ENCODE data around the gene EIF2B4.

Gene EIF2B4

GRCh38 chr2:27369471-27370025, 590 bp downstream of the EIF2B4 start (continued):
- TF ChIP-seq, protein P1, sequence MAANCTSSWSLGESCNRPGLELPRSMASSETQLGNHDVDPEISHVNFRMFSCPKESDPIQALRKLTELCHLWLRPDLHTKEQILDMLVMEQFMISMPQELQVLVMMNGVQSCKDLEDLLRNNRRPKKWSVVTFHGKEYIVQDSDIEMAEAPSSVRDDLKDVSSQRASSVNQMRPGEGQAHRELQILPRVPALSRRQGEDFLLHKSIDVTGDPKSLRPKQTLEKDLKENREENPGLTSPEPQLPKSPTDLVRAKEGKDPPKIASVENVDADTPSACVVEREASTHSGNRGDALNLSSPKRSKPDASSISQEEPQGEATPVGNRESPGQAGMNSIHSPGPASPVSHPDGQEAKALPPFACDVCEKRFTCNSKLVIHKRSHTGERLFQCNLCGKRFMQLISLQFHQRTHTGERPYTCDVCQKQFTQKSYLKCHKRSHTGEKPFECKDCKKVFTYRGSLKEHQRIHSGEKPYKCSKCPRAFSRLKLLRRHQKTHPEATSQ (tag by site-specific recombination; IDR thresholded peaks at IDR 0.05): no peak
- TF ChIP-seq ZNF174 (tag by site-specific recombination; IDR thresholded peaks at IDR 0.05) (no peak), ZNF221 (tag by site-specific recombination; IDR thresholded peaks at IDR 0.05; ENCODE audit: borderline replicate concordance) (no peak), ZNF473 (tag by site-specific recombination; IDR thresholded peaks at IDR 0.05) (no peak), ZNF274 (IDR thresholded peaks at IDR 0.05; ENCODE audit: low read length) (no peak), ZNF274 (tag by site-specific recombination; IDR thresholded peaks at IDR 0.05; ENCODE audit: borderline replicate concordance) (no peak), ZNF146 (tag by site-specific recombination; IDR thresholded peaks at IDR 0.05) (no peak), GLIS1 (tag by site-specific recombination; IDR thresholded peaks at IDR 0.05) (peak; percentile 3; the same call in 1 of the 2 replicates), ZNF37A (tag by site-specific recombination; IDR thresholded peaks at IDR 0.05) (peak; percentile 85), GFI1B (tag by site-specific recombination; IDR thresholded peaks at IDR 0.05) (no peak), ZSCAN16 (tag by site-specific recombination; IDR thresholded peaks at IDR 0.05) (no peak), ZNF626 (tag by site-specific recombination; IDR thresholded peaks at IDR 0.05) (no peak), ZNF426 (tag by site-specific recombination; IDR thresholded peaks at IDR 0.05) (no peak), ZNF404 (tag by site-specific recombination; IDR thresholded peaks at IDR 0.05) (no peak), REPIN1 (tag by site-specific recombination; IDR thresholded peaks at IDR 0.05; ENCODE audit: low read depth) (no peak), ZNF184 (tag by site-specific recombination; IDR thresholded peaks at IDR 0.05) (no peak), ZNF677 (tag by site-specific recombination; IDR thresholded peaks at IDR 0.05) (no peak), SCRT2 (tag by site-specific recombination; IDR thresholded peaks at IDR 0.05) (peak; percentile 98), GLI2 (tag by site-specific recombination; IDR thresholded peaks at IDR 0.05; ENCODE audit: borderline replicate concordance, low read depth) (no peak), ZNF707 (tag by site-specific recombination; IDR thresholded peaks at IDR 0.05) (no peak), ZNF391 (tag by site-specific recombination; IDR thresholded peaks at IDR 0.05; ENCODE audit: borderline replicate concordance, low read depth) (no peak)
- TF ChIP-seq, protein P2, sequence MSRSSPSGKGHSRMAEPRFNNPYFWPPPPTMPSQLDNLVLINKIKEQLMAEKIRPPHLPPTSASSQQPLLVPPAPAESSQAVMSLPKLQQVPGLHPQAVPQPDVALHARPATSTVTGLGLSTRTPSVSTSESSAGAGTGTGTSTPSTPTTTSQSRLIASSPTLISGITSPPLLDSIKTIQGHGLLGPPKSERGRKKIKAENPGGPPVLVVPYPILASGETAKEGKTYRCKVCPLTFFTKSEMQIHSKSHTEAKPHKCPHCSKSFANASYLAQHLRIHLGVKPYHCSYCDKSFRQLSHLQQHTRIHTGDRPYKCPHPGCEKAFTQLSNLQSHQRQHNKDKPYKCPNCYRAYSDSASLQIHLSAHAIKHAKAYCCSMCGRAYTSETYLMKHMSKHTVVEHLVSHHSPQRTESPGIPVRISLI (tag by site-specific recombination; IDR thresholded peaks at IDR 0.05): no peak

- H3K36me3 ChIP-seq (ENCODE audit: control insufficient read depth in 2 of 2, insufficient read depth in 1 of 2, low read length in 2 of 2): peaks cover 29 to 59% of the 10 kb centered on the region in 2 experiments
- no peak overlapping the region for H3K4me3 ChIP-seq (ENCODE audit: low read depth, low read length)
- H3K9me3 ChIP-seq (ENCODE audit: control insufficient read depth, insufficient read depth, low read depth, low read length): no peaks in the 10 kb centered on the region
- POLR2A ChIA-PET: interaction anchor here (1.1 kb wide), 1 partner anchor 313 kb away, joined by 3 read pairs; the partner anchor contains the start of gene AGBL5
- no peaks in the 10 kb centered on the region for H3K4me1 ChIP-seq (ENCODE audit: control insufficient read depth, insufficient read depth, low read length)
- no peak overlapping the region for H3K27ac ChIP-seq (ENCODE audit: extremely low read depth, low read depth, low read length)
- CTCF ChIA-PET: interaction anchor here (0.7 kb wide), 1 partner anchor 11 kb away, joined by 3 read pairs; no protein-coding TSS in a partner anchor
- TF ChIP-seq ZNF266 (tag by site-specific recombination; IDR thresholded peaks at IDR 0.05; ENCODE audit: low read depth) (no peak), ZNF146 (tag by site-specific recombination; IDR thresholded peaks at IDR 0.05) (no peak), KLF7 (tag by site-specific recombination; IDR thresholded peaks at IDR 0.05; ENCODE audit: borderline replicate concordance) (no peak), REST (tag by site-specific recombination; IDR thresholded peaks at IDR 0.05) (no peak), ZNF335 (tag by site-specific recombination; conservative IDR thresholded peaks at IDR 0.05) (no peak), ZNF768 (tag by site-specific recombination; IDR thresholded peaks at IDR 0.05) (no peak), BCL11B (tag by site-specific recombination; IDR thresholded peaks at IDR 0.05; ENCODE audit: low read depth) (no peak), ZNF596 (tag by site-specific recombination; IDR thresholded peaks at IDR 0.05) (no peak)
- TF ChIP-seq, protein P3, sequence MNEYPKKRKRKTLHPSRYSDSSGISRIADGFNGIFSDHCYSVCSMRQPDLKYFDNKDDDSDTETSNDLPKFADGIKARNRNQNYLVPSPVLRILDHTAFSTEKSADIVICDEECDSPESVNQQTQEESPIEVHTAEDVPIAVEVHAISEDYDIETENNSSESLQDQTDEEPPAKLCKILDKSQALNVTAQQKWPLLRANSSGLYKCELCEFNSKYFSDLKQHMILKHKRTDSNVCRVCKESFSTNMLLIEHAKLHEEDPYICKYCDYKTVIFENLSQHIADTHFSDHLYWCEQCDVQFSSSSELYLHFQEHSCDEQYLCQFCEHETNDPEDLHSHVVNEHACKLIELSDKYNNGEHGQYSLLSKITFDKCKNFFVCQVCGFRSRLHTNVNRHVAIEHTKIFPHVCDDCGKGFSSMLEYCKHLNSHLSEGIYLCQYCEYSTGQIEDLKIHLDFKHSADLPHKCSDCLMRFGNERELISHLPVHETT (tag by site-specific recombination; IDR thresholded peaks at IDR 0.05): no peak
These were observed 6.2 kb downstream of the EIF2B4 start for GRCh38 chr2:27363933-27364332.

Measured in HEK293 (cell line).